HG02759 (cell line): ENCODE measurements around the gene C16orf87.
"Not testable (repeated sequence)": the region's sequence is repeated elsewhere in the genome, so short reads cannot be mapped to it uniquely, and the experiment has no call there.

Experiments used
- ATAC-seq: cut with Tn5 transposase; IDR thresholded peaks from one replicate; pipeline ENCODE4 v1.9.1; 2021; ENCODE audit warnings: mild to moderate bottlenecking, moderate library complexity; ENCODE audit not compliant: unreplicated experiment

C16orf87 gene

GRCh38 chr16:46801428-46802049 lies 29.4 kb downstream of the C16orf87 start:
- ATAC-seq, result no peak

- ATAC-seq, result no peak
Measured at GRCh38 chr16:46800494-46800893, 30.5 kb downstream of the C16orf87 start.

DNA sequence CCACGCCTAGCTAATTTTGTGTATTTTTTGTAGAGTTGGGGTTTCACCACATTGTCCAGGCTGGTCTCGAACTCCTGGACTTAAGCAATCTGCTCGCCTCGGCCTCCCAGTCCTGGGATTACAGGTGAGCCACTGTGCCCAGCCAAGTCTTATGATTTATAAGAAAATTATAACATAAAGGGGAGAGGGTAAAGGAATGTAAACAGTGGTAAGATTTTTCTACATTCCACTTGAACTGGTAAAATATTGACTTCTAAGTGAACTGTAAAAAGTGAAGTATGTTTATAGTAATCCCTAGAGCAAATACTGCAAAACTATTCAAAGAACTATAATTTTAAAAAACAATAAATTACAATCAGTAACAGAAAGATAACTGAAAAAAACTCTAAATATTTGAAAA lies 33.5 kb downstream of the C16orf87 start:
- no peak for ATAC-seq

- no peak for ATAC-seq
Measured at GRCh38 chr16:46796764-46797269, 34.2 kb downstream of the C16orf87 start.

DNA sequence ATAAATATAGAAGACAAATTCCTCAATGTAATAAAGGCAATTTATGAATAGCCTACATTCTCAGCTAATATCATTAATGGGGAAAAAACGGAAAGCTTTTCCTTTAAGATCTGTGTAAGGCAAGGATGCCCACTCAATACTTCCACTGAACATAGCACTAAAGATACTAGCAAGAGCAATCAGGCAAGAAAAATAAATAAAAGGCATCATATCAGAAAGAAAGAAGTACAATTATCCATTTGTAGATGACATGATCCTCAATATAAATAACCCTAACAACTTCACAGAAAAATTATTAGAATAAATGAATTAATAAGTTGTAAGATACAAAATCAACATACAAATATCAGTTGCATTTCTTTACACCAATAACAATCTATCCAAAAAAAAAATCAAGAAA lies 37.1 kb downstream of the C16orf87 start:
- no peak for ATAC-seq

DNA sequence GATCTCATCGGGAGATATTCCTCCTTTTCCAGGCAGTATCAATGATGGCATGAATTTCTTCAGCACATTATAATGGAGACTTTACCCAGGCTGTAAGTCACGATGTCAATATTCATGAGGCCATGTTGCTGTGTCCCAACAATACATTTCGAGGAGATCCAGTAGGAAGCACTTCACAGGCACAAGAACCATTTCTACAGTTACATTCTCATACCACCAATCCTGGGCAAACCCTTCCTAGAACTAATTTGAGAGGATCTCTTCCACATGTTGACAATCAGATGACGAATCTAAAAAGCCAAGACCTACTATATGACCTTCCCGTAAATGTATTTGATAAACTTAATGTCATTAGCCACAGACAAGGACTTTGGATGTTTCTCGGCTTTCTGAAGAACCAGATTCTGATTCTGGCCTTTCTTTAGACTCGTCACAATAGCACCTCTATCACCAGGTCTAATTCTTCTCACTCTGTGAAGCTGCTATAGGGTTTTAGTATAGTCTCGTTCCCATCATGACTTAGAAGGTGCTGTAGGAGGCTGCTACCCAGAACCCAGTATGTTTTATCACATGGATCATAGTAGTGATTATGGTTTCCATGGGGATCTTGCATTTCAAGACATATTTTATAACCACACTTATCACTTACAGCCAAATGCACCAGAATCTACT lies 40.2 kb downstream of the C16orf87 start:
- ATAC-seq, result no peak

GRCh38 chr16:46789499-46790414 lies 41.2 kb downstream of the C16orf87 start:
- peak; percentile 91 for ATAC-seq

GRCh38 chr16:46788891-46789474 lies 42.0 kb downstream of the C16orf87 start:
- ATAC-seq, result no peak

- ATAC-seq, result no peak
Measured at GRCh38 chr16:46787909-46788308, 43.1 kb downstream of the C16orf87 start.

GRCh38 chr16:46785076-46785845 lies 45.7 kb downstream of the C16orf87 start:
- ATAC-seq, result no peak

- ATAC-seq, result not testable (repeated sequence)
Measured at GRCh38 chr16:46784569-46784968, 46.4 kb downstream of the C16orf87 start.

DNA sequence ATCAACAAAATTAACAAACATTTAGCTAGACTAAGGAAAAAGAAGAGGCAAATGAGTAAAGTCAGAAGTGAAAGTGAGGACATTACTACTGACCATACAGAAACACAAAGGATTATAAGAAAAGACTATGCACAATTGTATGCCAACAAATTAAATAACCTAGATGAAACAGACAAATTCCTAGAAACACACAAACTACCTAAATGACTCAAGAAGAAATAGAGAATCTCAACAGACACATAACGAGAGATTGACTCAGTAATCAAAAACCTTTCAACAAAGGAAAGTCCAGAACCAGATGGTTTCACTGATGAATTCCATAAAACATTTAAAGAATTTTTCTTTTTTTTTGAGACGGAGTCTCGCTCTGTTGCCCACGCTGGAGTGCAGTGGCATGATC lies 47.2 kb downstream of the C16orf87 start:
- ATAC-seq, result no peak

DNA sequence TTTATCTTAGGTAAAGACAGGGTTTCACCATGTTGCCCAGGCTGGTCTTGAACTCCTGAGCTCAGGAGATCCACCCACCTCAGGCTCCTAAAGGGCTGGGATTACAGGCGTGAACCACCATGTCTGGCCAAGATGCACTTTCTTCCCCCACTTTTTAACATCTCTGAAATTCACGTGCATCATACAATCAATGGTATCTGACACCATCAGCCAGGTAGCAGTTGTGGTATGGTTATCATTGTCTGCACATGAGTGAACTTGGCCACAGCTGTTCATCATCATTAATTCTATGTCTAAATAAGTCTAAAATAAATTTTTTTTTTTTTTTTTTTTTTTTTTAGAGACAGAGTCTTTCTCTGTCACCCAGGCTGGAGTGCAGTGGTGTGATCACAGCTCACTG lies 48.7 kb downstream of the C16orf87 start:
- ATAC-seq, result no peak

- ATAC-seq, result no peak
Measured at GRCh38 chr16:46777804-46778203, 53.2 kb downstream of the C16orf87 start.

- ATAC-seq, result peak; percentile 27
Measured at GRCh38 chr16:46775214-46775613, 55.8 kb downstream of the C16orf87 start.

DNA sequence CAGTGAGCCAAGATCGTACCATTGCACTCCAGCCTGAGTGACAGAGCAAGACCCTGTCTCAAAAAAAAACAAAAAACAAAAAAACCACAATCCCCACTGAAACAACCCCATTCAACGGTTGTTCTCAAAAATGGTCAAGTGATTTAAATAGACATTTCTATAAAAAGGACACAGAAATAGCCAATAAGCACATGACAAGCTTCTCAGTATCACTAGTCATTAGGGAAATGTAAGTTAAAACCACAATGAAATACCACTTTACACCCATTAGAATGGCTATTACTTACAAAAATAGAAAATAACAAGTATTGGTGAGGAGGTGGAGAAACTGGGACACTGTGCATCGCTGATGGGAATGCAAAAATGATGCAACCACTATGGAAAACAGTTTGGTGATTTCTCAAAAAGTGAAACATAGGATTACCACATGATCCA lies 56.2 kb downstream of the C16orf87 start:
- peak; percentile 83 for ATAC-seq

GRCh38 chr16:46772463-46772862 lies 58.5 kb downstream of the C16orf87 start:
- no peak for ATAC-seq

- ATAC-seq, result no peak
Measured at GRCh38 chr16:46768809-46769208, 62.2 kb downstream of the C16orf87 start.

DNA sequence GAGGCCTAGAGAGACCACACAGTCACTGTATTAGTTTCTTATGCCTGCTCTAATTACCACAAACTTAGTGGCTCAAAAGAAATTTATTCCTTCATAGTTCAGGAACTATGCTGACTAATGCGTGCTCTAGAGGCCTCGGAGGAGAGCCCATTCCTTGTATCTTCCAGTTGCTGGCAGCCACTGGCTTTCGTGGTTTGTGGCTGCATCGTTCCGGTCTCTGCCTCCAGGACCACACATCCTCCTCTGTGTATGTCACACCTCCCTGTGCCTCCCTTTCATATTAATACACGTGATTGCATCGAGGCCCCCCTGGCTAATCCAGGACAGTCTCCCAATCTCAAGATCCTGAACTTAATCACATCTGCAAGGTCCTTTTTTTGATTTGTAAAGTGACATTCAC lies 65.9 kb downstream of the C16orf87 start:
- ATAC-seq, result no peak

GRCh38 chr16:46763147-46763546 lies 67.8 kb downstream of the C16orf87 start:
- no peak for ATAC-seq
